HG02588 (cell line): ENCODE data around the gene MAOA.

Experiments
- ATAC-seq: cut with Tn5 transposase; IDR thresholded peaks from one replicate; pipeline ENCODE4 v1.9.1; 2021; ENCODE audit warnings: mild to moderate bottlenecking, moderate library complexity; ENCODE audit not compliant: unreplicated experiment

MAOA gene

DNA sequence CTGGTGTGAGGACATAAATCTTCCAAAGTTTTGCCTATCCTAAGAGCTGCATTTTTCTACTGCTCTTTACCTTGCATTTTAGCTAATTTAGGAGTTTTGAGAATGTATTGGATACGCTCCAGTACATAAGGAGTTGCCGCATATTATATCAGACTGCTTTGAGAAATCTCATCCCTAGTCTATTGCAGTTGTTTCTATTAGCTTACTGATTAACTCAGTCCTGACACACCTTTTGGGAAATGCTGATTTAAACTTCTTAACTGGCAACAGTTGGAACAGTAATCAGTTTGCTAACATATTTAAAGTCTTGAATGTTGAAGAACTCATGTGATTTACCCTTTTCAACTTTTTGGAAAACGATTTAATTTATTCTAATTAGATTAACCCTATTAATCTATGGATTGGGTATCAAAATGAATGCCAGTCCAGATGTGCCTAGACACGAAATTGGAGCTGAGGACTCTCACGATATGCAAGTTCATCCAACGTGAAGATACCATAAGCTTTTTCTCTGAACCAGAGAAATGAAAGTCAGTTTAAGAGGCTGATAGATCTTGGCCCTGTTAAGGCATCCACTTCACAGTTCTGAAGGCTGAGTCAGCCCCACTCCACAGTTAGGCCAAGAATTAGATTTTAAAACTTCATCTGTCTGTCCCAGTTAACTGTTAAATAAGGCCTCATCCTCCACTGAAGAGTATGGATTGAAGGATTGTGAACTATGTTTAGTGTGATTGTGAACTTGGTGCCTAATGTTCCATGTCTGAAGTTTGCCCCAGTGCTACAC lies 90.0 kb downstream of the MAOA start:
- no peak for ATAC-seq

DNA sequence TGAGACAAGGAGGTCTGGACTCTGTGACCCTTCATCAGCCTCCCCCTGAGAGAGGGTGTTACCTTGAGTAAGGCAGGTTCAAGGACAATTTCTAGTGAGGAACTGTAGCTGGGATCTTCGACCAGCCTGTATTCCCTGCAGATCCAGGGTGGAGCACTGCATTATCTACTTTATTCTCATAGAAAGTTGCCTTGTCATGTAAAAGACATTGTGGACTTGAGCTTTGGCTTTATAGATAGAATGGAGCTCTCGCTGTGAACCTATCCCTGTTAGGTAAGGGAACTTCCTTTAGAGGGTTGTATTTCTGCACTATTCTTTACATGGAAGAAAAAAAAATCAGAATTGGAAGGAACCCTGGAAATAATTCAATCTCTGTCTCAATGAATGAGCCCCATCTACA lies 91.4 kb downstream of the MAOA start:
- ATAC-seq, result no peak

GRCh38 chrX:43750248-43750676 lies 94.2 kb downstream of the MAOA start:
- no peak for ATAC-seq

DNA sequence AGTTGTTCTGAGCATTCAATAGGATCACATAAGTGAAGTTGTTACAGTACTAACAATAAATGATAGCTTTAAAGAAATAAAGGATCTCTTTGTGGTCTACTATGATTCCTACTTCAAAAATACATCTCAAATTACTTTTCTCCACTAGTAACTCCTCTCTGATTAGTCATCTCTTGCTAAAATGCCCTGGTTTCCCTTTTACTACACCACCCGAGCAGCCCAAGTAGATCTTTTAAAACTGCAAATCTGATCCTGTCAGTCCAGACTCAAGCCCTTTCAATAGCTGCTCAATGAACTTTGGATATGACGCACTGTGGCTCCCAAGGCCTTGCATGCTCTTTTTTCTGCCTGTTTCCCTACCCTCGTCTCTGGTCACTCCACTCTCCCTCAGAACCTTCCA lies 97.5 kb downstream of the MAOA start:
- ATAC-seq, result no peak

- ATAC-seq, result no peak
Measured at GRCh38 chrX:43756076-43756475, 100.0 kb downstream of the MAOA start.

DNA sequence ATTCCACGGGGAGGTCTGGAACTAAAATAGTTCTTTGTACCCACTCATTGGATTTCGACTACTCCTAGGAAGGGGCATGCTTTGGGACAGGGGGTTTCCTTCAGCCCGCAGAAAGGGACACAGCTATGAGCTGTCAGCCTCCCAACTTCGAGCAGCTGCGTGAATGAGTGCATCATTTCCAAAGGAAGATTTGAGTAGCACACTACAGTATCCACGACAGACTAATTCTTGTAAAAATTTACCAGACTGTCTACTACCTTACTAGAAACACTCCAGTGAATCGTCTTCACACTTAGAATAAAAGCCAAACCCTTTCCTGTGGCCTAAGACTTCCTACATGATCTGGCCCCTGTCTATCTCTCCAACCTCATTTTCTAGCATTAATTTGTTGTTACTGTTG lies 101.9 kb downstream of the MAOA start:
- no peak for ATAC-seq

- ATAC-seq, result no peak
Measured at GRCh38 chrX:43785930-43786591, 130.0 kb downstream of the MAOA start.
